NCI-H2171 treated with DMSO at 0.1 percent for 48 hours (cell line): ENCODE measurements around the gene SMG9.

Source experiments
- DNase-seq: peaks from one replicate; lab custom pipeline; 2025; lab: John Stamatoyannopoulos, UW

SMG9 gene

DNA sequence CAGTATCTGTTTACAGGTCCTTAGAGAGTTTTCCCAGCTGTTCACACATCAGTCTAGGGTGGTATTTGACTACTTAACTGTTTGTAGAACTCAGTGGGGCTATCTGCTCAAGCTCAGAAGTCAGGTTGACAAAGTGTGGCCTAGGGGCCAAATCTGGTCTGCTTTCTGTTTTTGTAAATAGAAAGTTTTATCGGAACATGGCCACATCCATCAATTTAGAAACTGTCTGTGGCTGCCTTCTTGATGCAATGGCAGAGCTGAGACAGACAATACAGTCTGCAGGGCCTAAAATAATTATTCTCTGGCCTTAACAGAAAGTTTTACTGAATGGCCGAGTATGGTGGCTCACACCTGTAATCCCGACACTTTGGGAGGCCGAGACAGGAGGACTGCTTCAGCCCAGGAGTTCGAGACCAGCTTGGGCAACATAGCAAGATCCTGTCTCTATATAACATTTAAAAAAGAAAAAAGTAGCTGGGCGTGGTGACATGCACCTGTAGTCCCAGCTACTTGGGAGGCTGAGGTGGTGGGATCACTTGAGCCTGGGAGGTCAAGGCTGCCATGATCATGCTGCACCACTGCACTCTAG lies 2.4 kb downstream of the SMG9 start:
- DNase-seq = no peak

GRCh38 chr19:43751466-43752220 lies 3.1 kb downstream of the SMG9 start:
- no peak for DNase-seq

DNA sequence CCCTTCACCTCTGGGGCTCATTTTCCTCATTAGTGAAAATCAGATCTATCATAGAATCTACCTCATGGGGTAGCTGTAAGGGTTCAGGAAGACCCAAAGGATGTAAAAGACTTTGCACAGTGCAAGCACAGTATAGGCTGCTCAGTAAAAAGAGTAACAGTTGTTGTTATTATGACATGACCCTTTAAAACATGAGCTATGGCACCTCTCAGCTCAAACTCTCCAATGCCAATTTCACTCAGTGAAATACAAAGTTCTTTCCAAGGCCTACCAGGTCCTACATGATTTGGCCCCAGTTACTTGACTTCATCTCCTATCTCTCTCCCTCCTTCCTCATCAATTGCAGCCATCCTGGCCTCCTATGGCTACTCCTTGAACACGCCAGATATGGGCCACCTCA lies 4.9 kb downstream of the SMG9 start:
- no peak for DNase-seq

GRCh38 chr19:43749152-43749551 lies 5.6 kb downstream of the SMG9 start:
- no peak for DNase-seq

GRCh38 chr19:43748685-43749084 lies 6.1 kb downstream of the SMG9 start:
- no peak for DNase-seq

- DNase-seq = no peak
Observed at GRCh38 chr19:43748205-43748594, 6.6 kb downstream of the SMG9 start.

GRCh38 chr19:43747557-43748204 lies 7.1 kb downstream of the SMG9 start:
- DNase-seq = no peak

DNA sequence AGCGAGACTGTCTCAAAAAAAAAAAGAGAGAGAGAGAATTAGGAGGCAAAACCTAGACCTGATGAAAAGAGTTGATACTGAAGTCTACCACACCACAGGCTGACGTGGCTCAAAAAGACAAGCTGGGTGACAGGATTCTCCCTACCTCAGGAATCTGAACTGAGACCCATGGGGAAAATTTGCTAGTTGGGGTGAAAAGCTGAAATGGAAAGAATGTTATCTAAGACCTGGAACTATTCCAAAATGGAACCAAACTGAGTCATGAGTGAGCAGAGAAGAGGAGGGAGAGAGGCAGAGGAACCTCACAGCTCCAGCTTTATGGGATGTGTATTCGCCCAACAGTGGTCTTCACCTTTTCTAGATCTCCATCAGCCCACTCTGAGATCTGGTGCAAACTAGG lies 11.7 kb downstream of the SMG9 start:
- no peak for DNase-seq

- DNase-seq = no peak
Observed at GRCh38 chr19:43741075-43741825, 13.5 kb downstream of the SMG9 start.

GRCh38 chr19:43739439-43740235 lies 15.1 kb downstream of the SMG9 start:
- no peak for DNase-seq

DNA sequence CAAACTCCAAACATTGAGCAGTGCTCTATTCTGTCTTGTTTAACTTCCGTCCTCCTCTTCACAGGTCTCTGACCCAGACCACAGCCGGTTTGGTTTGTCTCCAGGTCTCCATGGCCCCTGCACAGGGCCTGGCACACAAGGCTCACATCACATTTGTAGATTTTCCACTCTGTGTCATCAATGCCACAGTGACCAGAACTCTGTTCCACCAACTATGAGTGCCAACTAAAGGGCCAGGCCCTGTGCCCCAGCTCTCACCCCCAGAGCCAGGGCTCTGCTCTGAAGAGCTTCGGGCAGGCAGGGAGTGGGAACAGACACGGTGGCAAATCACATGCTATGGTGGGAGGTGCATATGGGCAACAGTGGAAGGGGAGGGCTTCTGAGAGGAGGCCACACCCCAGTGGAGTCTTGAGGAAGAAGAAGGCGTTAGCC lies 16.0 kb downstream of the SMG9 start:
- no peak for DNase-seq

- DNase-seq = no peak
Observed at GRCh38 chr19:43735957-43736356, 18.8 kb downstream of the SMG9 start.

DNA sequence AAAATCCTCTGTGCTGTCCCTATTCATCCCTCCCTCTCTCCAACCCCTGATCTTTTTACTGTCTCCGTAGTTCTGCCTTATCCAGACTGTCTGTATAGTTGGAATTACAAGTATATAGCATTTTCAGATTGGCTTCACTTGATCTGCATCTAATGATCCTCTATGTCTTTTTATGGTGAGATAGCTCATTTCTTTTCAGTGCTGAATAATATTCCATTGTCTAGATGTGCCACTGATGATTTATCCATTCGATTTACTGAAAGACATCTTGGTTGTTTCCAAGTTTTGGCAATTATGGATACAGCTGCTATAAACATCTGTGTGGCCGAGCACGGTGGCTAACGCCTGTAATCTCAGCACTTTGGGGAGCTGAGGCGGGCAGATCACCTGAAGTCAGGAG lies 19.7 kb downstream of the SMG9 start:
- no peak for DNase-seq

GRCh38 chr19:43731846-43732245 lies 22.9 kb downstream of the SMG9 start:
- DNase-seq = no peak

DNA sequence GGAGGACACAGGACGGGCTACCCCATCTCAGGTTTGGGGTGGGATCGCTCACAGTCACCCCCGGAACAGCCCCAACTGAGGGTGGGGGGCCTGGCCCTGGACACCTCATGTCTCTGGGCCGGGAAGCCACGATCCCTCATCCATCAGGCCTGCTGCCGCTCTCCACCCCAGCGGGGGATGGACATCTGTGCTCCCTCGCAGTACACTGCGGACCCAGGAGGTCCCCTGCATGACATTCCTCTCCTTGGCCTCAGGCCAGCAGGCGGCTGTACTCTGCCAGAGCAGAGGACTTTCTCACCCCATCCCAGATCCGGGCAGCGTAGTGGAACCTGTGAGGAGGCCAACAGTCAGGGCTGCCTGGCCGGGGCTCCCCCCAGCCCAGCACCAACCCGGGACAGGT lies 23.4 kb downstream of the SMG9 start:
- DNase-seq = no peak

GRCh38 chr19:43729919-43730318 lies 24.8 kb downstream of the SMG9 start:
- no peak for DNase-seq

DNA sequence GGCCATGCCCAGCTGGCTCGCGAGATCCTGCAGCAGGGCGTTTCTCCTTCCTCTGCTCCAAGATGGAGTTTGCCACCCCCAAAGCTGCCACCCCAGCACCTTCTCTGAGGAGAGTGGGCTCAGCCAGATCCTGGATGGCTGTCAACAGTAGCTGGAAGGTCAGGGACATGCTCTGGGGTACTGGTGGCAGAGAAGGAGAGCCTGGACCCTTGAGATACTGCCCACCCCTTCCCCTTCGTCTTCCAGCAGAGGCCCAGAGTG lies 27.2 kb downstream of the SMG9 start:
- DNase-seq = no peak

GRCh38 chr19:43726736-43727592 lies 27.8 kb downstream of the SMG9 start:
- no peak for DNase-seq

- no peak for DNase-seq
Observed at GRCh38 chr19:43725468-43725867, 29.3 kb downstream of the SMG9 start.

DNA sequence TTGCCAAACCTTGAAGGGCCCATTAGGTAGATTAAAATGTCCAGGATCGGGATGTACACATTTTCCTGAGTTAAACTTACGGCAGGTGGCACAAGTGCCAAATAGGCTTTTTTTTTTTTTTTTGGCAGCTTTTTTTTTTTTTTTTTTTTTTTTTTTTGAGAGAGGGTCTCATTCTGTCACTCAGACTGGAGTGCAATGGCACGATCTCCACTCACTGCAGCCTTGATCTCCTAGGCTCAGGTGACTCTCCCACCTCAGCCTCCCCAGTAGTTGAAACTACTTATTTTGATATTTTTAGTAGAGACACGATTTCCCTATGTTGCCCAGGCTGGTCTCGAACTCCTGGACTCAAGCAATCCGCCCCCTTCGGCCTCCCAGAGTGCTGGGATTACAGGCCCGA lies 29.9 kb downstream of the SMG9 start:
- DNase-seq = no peak

DNA sequence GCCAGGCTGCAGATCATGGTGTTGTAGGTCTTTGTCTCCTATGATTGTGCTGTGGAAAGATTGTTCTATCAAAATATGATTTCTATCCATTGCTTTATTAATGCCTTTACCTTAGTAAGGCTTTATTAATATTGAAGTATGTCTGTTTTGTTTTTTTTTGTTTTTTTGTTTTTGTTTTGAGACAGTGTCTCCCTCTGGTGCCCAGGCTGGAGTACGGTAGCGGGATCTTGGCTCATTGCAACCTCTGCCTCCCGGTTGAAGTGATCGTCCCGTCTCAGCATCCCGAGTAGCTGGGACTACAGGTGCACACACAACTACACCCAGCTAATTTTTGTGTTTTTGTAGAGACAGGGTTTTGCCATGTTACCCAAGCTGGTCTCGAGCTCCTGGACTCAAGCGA lies 31.2 kb downstream of the SMG9 start:
- DNase-seq = no peak
